Neural cell (in vitro differentiated cells): ENCODE data around the gene STX8. TPM values are rescaled to one million over a fixed set of nuclear protein-coding genes. Genes with fewer than 3 reads are reported as not detected.

Experiments
- H2AFZ ChIP-seq: fragments of 200-600, 300-800 bp; sonication (generic), shearing (Covaris generic); 2 replicates; pipeline ENCODE4 v1.6.0; 2014; ENCODE audit warnings: low read depth, mild to moderate bottlenecking, antibody characterized with exemption, low read length, moderate library complexity
- H3F3A ChIP-seq: fragments of 200-600 bp; shearing (Covaris generic); 2 replicates; pipeline ENCODE4 v1.6.1; 2016; ENCODE audit warnings: mild to moderate bottlenecking, moderate library complexity, mixed read lengths, antibody characterized with exemption, low read length; ENCODE audit not compliant: insufficient read depth, poor library complexity, severe bottlenecking
- H3K27ac ChIP-seq: fragments of 200-600, 300-800 bp; sonication (generic), shearing (Covaris generic); 2 replicates; pipeline ENCODE4 v1.5.1; 2014; ENCODE audit warnings: mild to moderate bottlenecking, low read length, moderate library complexity
- H3K27me3 ChIP-seq: fragments of 300-800, 200-600 bp; sonication (generic), shearing (Covaris generic); 2 replicates; pipeline ENCODE4 v1.6.0; 2014; ENCODE audit warnings: mild to moderate bottlenecking, low read depth, low read length, moderate library complexity; ENCODE audit not compliant: insufficient read depth
- H3K36me3 ChIP-seq: fragments of 300-800, 200-600 bp; sonication (generic), shearing (Covaris generic); 2 replicates; pipeline ENCODE4 v1.5.1; 2014; ENCODE audit warnings: mild to moderate bottlenecking, antibody characterized with exemption, low read length, moderate library complexity; ENCODE audit not compliant: insufficient read depth
- H3K4me2 ChIP-seq: fragments of 300-800, 200-600 bp; sonication (generic), shearing (Covaris generic); 2 replicates; pipeline ENCODE4 v1.6.0; 2014; ENCODE audit warnings: mild to moderate bottlenecking, low read length
- H3K4me3 ChIP-seq: fragments of 300-800, 200-600 bp; sonication (generic), shearing (Covaris generic); 2 replicates; pipeline ENCODE4 v1.5.1; 2014; ENCODE audit warnings: mild to moderate bottlenecking, low read length, moderate library complexity
- H3K79me2 ChIP-seq: fragments of 200-600 bp; shearing (Covaris generic); replicated peaks from 2 replicates; pipeline ENCODE4 v1.6.0; 2014; ENCODE audit warnings: mild to moderate bottlenecking, low read length, moderate library complexity; ENCODE audit not compliant: insufficient read depth
- H3K9ac ChIP-seq: fragments of 300-800, 200-600 bp; sonication (generic), shearing (Covaris generic); 2 replicates; pipeline ENCODE4 v1.6.1; 2016; ENCODE audit warnings: mild to moderate bottlenecking, low read length, mixed read lengths
- H3K9me2 ChIP-seq: fragments of 200-600 bp; shearing (Covaris generic); 2 replicates; pipeline ENCODE4 v1.6.1; 2016; ENCODE audit warnings: mild to moderate bottlenecking, low read length, mixed read lengths; ENCODE audit not compliant: insufficient read depth
- H3K9me3 ChIP-seq: fragments of 200-600, 300-800 bp; sonication (generic), shearing (Covaris generic); 2 replicates; pipeline ENCODE4 v1.6.1; 2016; ENCODE audit warnings: mild to moderate bottlenecking, mixed run types, low read length, moderate library complexity, mixed read lengths
- H4K20me1 ChIP-seq: fragments of 200-600 bp; shearing (Covaris generic); 2 replicates; pipeline ENCODE4 v1.6.1; 2016; ENCODE audit warnings: mild to moderate bottlenecking, mixed run types; ENCODE audit not compliant: insufficient read depth
- CTCF ChIP-seq: fragments of 450-650 bp; IDR thresholded peaks from 2 replicates; pipeline ENCODE4 v1.5.1; 2014; ENCODE audit warnings: antibody characterized with exemption, mild to moderate bottlenecking, moderate library complexity; ENCODE audit not compliant: poor library complexity, severe bottlenecking
- EP300 ChIP-seq: fragments of 450-650 bp; conservative IDR thresholded peaks from 2 replicates; pipeline ENCODE4 v1.6.1; 2014; ENCODE audit warnings: antibody characterized with exemption, mild to moderate bottlenecking, moderate library complexity; ENCODE audit not compliant: poor library complexity, severe bottlenecking
- EZH2 ChIP-seq: fragments of 200-600, 300-800 bp; shearing (Covaris generic), sonication (generic); IDR thresholded peaks from 2 replicates; pipeline ENCODE4 v1.6.1; 2014; ENCODE audit warnings: antibody characterized with exemption, low read length, borderline replicate concordance, mild to moderate bottlenecking; ENCODE audit not compliant: insufficient read depth, poor library complexity, severe bottlenecking
- POLR2AphosphoS5 ChIP-seq: IDR thresholded peaks from 2 replicates; pipeline ENCODE4 v1.6.1; 2012
- RAD21 ChIP-seq: fragments of 450-650 bp; conservative IDR thresholded peaks from 2 replicates; pipeline ENCODE4 v1.6.1; 2014; ENCODE audit warnings: antibody characterized with exemption, mild to moderate bottlenecking, moderate library complexity
- SMC3 ChIP-seq: fragments of 450-650 bp; conservative IDR thresholded peaks from 2 replicates; pipeline ENCODE4 v1.6.1; 2014; ENCODE audit warnings: antibody characterized with exemption, mild to moderate bottlenecking, moderate library complexity; ENCODE audit not compliant: poor library complexity
- TAF1 ChIP-seq: IDR thresholded peaks from 2 replicates; pipeline ENCODE4 v1.6.1; 2012; ENCODE audit warnings: low read depth
- polyA plus RNA-seq: library from polyadenylated mRNA; depleted of rRNA; stranded (reverse); fragments of >200 nt; gene quantifications from 2 replicates; pipeline ENCODE4 v1.2.3, GENCODE V29; 2014

STX8 gene
- polyA plus RNA-seq, 1 donor from 2014 or later: 100 TPM

DNA sequence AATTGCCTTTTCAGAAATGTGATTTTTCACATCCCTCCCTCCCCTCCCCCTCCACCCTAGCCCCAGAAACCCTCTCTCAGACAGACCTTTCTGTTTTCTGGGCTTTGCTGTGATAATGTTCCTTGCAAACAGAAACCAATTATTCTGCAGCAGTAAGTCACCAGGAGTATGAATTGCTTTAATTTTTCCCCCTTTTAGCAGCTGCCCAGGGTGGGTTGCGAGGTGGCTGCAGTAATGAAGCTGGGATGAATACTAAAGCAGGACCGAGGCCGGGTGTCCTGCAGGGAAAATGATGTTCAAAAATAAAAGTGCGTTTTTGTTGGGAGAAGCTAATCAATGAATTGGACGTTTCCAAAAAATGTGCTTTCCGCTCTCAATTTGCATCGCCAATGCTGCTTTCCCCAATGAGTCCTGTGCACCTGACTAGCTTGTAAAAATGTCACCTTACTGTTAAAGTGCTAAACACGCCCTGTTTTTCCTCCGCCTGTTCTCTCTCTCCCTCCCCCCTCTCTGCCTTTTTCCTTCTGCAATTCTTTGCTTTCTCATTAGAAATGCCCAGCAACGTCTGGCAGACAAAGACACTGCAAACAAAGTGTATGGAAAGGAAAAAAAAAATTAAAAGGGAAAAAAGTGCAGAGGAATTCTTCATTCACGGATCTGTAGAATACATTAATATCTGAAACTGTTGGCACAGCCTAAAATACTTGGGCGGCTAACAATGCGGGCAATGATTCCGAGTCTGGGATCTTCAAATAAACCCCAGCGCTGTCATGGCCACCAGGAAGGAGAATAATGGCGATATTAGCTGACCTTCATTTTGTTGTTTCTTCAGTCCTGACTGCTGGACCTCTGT is 244.1 kb downstream of the STX8 start:
- Histone ChIP-seq H3K9me3 (no peaks in the 10 kb centered on the region), H3K36me3 (no peaks in the 10 kb centered on the region), H3K4me2 (peak overlapping the region; percentile 18), H3K27ac (peak overlapping the region; percentile 17), H3K4me3 (peak overlapping the region; percentile 40), H3K27me3 (no peaks in the 10 kb centered on the region), H2AFZ (peak overlapping the region; percentile 6), H3K9ac (no peak overlapping the region), H3K9me2 (no peaks in the 10 kb centered on the region), H3K79me2 (no peaks in the 10 kb centered on the region), H3F3A (no peaks in the 10 kb centered on the region), H4K20me1 (no peaks in the 10 kb centered on the region)
- TF ChIP-seq POLR2AphosphoS5 (no peak), EP300 (peak; percentile 17)

GRCh38 chr17:9330611-9331271 is 244.9 kb downstream of the STX8 start:
- TF ChIP-seq RAD21: no peak
- TF ChIP-seq SMC3: no peak
- TF ChIP-seq CTCF: no peak
- TF ChIP-seq TAF1: no peak
- Histone ChIP-seq H2AFZ (no peak overlapping the region), H3K9me3 (no peaks in the 10 kb centered on the region), H3K36me3 (no peaks in the 10 kb centered on the region), H3K4me2 (no peak overlapping the region), H3K27ac (peak overlapping the region; percentile 17), H4K20me1 (no peaks in the 10 kb centered on the region), H3K4me3 (peak overlapping the region; percentile 40), H3K9ac (no peak overlapping the region), H3K79me2 (no peaks in the 10 kb centered on the region), H3K27me3 (no peaks in the 10 kb centered on the region), H3K9me2 (no peaks in the 10 kb centered on the region), H3F3A (no peaks in the 10 kb centered on the region)

DNA sequence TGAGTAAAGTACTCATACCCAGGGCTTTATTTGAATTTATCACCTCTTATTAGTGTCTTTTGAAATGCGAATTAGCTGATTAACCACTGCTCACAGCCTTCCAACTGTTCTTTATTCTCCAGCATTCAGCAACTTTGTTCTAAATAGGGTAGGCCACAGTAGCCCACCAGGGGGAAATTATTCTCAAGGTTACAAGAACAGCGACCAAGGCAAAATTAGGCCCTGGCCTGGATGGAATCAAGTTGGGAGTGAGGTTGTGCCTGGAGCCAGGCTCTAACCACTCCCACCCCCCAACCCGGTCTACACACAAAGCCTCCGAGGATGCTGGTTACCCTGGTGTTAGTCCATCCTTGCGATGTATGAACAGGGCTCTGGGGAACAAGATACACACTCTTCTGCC is 245.5 kb downstream of the STX8 start:
- H2AFZ ChIP-seq: no peak overlapping the region
- TF ChIP-seq SMC3 (no peak), EZH2 (no peak)
- H4K20me1 ChIP-seq: no peaks in the 10 kb centered on the region
- H3F3A ChIP-seq: no peaks in the 10 kb centered on the region
- no peak overlapping the region for H3K27ac ChIP-seq
- H3K36me3 ChIP-seq: no peaks in the 10 kb centered on the region
- H3K9ac ChIP-seq: no peak overlapping the region
- H3K79me2 ChIP-seq: no peaks in the 10 kb centered on the region
- no peaks in the 10 kb centered on the region for H3K27me3 ChIP-seq
- H3K9me3 ChIP-seq: no peaks in the 10 kb centered on the region
- no peaks in the 10 kb centered on the region for H3K9me2 ChIP-seq
- no peak overlapping the region for H3K4me2 ChIP-seq
- H3K4me3 ChIP-seq: no peak overlapping the region
